Measurements from ENCODE around the gene LTA4H. TPM values are rescaled to one million over a fixed set of nuclear protein-coding genes. Genes with fewer than 3 reads are reported as not detected.

LTA4H gene
- total and polyA plus RNA-seq, 10 of the 15 experiments (the other 5 are each of a cell fraction or from before 2014, with no cell fraction given), result 43.9 to 106 (median 47.3) TPM

- TF ChIP-seq ZBTB4 (CRISPR knock-in tag; IDR thresholded peaks at IDR 0.05) (no peak), TBL1XR1 (IDR thresholded peaks at IDR 0.05; ENCODE audit: low read depth, low read length) (no peak), CEBPB (IDR thresholded peaks at IDR 0.05; ENCODE audit: borderline replicate concordance in 1 of 2, low read depth in 2 of 2, low read length in 2 of 2) (no peak), RCOR1 (conservative IDR thresholded peaks at IDR 0.05; ENCODE audit: low read depth, low read length) (no peak), CHD2 (IDR thresholded peaks at IDR 0.05; ENCODE audit: borderline replicate concordance, low read depth, low read length) (no peak), KAT2A (conservative IDR thresholded peaks at IDR 0.05; ENCODE audit: control insufficient read depth, low read depth, low read length) (no peak), SMARCA5 (IDR thresholded peaks at IDR 0.05) (no peak)
Measured at GRCh38 chr12:96015672-96016071, 19.7 kb downstream of the LTA4H start (continued).

GRCh38 chr12:96014943-96015599, 20.3 kb downstream of the LTA4H start:
- H3K27ac ChIP-seq (ENCODE audit: control insufficient read depth, insufficient read depth), result no peak overlapping the region
- POLR2A ChIA-PET, result no interaction called here
- no peak for DNase-seq (ENCODE audit: low read depth, low spot score)
- H2AFZ ChIP-seq (ENCODE audit: control insufficient read depth, low read depth, low read length), result no peak overlapping the region
- H3K36me3 ChIP-seq (ENCODE audit: control insufficient read depth in 2 of 2, insufficient read depth in 2 of 2, low read length in 1 of 2), result peaks cover 5 to 8% of the 10 kb centered on the region in 2 experiments
- in situ Hi-C loops (cut with MboI), result no loop called here
- no peak overlapping the region for H3K4me3 ChIP-seq
- no peak overlapping the region for H3K4me2 ChIP-seq (ENCODE audit: control insufficient read depth, insufficient read depth)
- H3K79me2 ChIP-seq (ENCODE audit: control insufficient read depth, insufficient read depth, low read length), result no peaks in the 10 kb centered on the region
- RAD21 ChIA-PET (ENCODE audit: unreplicated experiment), result no interaction called here
- H3K9ac ChIP-seq (ENCODE audit: control insufficient read depth, insufficient read depth, low read length), result no peak overlapping the region
- 97% methylated on average over 3 of the region's 3 CpGs for WGBS (ENCODE audit: insufficient coverage, insufficient replicate concordance, low lambda C conversion rate, missing lambda C conversion rate)
- intact Hi-C loops (cut with micrococcal nuclease; ENCODE audit: unreplicated experiment), result no loop called here
- ATAC-seq, result no peak
- CTCF ChIA-PET, result interaction anchor here (0.9 to 1.7 kb wide), 4 partner anchors 16 to 502 kb away, joined by 3 to 5 read pairs (median 4); no protein-coding TSS in a partner anchor
- no TSS peak for BruUV-seq (replicated peaks)
- SMC1A ChIA-PET (ENCODE audit: uncharacterized antibody, unreplicated experiment), result interaction anchor here (0.7 to 1.3 kb wide), 4 partner anchors 8 to 201 kb away, joined by 3 read pairs; no protein-coding TSS in a partner anchor
- H3K9me3 ChIP-seq (replicated peaks; ENCODE audit: control insufficient read depth, insufficient read depth, low read length), result no peaks in the 10 kb centered on the region
- H3K27me3 ChIP-seq (replicated peaks in 1 of 2; ENCODE audit: control insufficient read depth in 2 of 2, insufficient read depth in 2 of 2, low read length in 1 of 2), result no peaks in the 10 kb centered on the region
- peaks cover 2% of the 10 kb centered on the region for H3K4me1 ChIP-seq (ENCODE audit: control insufficient read depth, insufficient read depth, low read length)
- no peak for FAIRE-seq
- H4K20me1 ChIP-seq (ENCODE audit: control insufficient read depth, insufficient read depth), result no peaks in the 10 kb centered on the region
- no peak for TF ChIP-seq PAX5 (IDR thresholded peaks at IDR 0.05; ENCODE audit: borderline replicate concordance, low read depth, low read length)
- TF ChIP-seq IKZF1 (conservative IDR thresholded peaks at IDR 0.05), result no peak
- TF ChIP-seq RELB (IDR thresholded peaks at IDR 0.05; ENCODE audit: low read depth), result no peak
- no peak for TF ChIP-seq RFX5 (IDR thresholded peaks at IDR 0.05; ENCODE audit: low read depth, low read length)
- no peak for TF ChIP-seq CEBPZ (IDR thresholded peaks at IDR 0.05; ENCODE audit: low read depth, low read length)
- no peak for TF ChIP-seq EP300 (IDR thresholded peaks at IDR 0.05; ENCODE audit: borderline replicate concordance in 1 of 2, control insufficient read depth in 1 of 2, low read depth in 2 of 2, low read length in 2 of 2)
- no peak for TF ChIP-seq SIX5 (IDR thresholded peaks at IDR 0.05; ENCODE audit: low read depth, low read length, severe bottlenecking)

All from GM12878 (cell line).